Stimulated activated CD4-positive, alpha-beta T cell treated with anti-CD3 and anti-CD28 coated beads, Interleukin-12 subunit alpha, Interleukin-12 subunit beta, amount 100 ng/mL, for 24 hours (primary cell): ENCODE measurements around the gene P2RY6.
A peak's percentile ranks its signal among the peaks of the same experiment; 100 is the strongest.

Experiments
- DNase-seq, 2 experiments: peaks; one replicate each; pipeline ENCODE4 v3.0.0-alpha.2; 2020; ENCODE audit warnings: low read depth in 2 of 2

Gene P2RY6

GRCh38 chr11:73237471-73238290 is 34.5 kb upstream of the P2RY6 start:
- no peak for DNase-seq

DNA sequence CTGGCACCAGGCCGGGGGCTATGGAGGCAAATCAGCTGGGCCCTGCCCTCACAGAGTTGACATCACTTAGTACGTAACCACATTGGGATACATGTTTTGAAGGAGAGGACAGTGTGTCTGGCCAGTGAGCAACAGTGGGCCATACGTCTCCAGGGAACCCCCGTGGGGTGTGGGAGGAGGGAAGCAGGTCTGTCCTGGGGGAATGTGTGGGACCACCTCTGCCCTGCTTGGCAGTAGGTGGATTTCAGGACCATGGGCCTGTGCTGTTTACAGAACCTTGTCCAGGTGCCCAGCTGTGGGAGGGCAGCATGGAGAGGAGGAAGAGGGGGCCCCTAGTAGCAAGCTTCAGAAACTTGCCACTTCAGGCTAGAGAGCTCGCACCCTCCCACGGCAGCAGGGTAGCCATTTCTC is 33.0 kb upstream of the P2RY6 start:
- no peak for DNase-seq

DNA sequence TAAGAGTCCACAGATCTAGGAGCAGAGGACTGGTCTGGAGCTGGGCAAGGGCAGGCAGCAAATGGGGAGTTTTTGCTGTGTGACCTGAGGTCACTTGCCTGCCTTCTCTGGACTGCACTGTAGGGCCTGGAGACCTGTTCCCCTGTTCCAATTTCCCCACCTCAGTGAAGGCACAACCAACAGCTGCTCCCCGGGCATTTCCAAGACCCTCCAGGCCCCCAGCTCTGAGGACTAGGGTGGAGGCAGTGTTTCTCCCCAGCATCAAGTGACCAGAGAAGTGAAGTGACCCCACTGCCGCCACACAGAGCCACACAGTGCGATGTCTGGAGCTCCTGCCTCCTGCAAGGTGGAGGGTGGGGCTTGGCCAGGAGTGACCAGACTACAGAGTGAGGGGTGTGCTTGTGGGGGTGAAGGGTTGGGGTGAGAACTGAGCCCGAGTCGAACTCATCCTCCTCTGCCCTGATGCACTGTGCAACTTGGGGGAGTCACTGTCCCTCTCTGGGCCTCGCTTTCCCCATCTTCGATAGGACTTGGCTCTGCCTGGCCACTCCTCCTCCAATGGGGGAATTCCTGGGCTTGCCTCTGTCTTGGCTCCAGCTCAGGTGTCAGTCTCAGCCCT is 32.5 kb upstream of the P2RY6 start:
- no peak for DNase-seq

DNA sequence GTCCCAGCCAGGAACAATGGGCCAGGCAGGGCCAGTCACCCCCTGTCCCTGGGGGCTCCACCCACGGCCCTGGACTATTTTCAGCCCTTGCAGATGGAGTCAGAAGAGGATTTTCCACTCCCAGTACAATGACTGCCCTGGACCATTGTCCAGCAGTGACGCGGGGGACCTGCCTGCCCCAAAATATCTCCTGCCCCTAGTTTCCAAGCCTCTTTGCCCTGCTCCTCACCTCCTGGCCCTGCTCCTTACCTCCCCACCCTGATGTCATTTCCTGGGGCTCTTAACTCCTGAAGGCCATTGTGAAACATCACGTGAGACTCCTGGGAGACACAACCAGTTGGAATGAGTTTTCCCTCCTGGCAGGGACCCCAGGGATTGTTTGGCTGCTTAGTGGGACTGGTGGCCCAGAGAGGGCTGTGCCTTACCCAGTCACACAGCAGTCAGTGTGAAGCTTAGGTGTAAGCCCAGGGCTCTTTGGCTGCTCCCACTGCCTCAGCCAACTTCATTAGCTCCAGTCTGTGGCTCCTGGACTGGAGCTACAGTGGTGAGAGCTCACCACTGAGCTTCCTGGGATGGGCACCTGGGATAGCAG is 31.9 kb upstream of the P2RY6 start:
- no peak for DNase-seq

DNA sequence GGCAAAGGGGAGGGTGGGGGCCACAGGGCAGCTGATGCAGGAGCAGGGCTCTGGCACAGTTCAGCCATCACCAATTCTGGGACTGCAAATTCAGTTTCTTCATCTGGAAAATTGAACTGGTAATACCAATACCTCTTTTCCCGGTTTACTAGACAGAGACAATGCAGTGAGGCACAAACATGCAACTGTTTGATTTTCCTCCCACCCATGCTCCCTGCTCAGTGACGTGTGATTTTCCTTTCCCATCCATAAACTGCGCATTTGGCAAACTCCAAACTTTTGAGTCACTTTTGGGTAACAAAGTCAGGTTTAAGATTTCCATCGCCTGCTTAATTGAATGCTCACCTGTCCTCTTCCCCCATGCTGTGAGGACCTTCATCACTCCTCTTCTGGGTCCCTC is 30.8 kb upstream of the P2RY6 start:
- DNase-seq: no peak

GRCh38 chr11:73242251-73243092 is 29.7 kb upstream of the P2RY6 start:
- peak; percentile 43 to 72 for DNase-seq

- no peak for DNase-seq
These were observed 29.0 kb upstream of the P2RY6 start for GRCh38 chr11:73243093-73243485.

DNA sequence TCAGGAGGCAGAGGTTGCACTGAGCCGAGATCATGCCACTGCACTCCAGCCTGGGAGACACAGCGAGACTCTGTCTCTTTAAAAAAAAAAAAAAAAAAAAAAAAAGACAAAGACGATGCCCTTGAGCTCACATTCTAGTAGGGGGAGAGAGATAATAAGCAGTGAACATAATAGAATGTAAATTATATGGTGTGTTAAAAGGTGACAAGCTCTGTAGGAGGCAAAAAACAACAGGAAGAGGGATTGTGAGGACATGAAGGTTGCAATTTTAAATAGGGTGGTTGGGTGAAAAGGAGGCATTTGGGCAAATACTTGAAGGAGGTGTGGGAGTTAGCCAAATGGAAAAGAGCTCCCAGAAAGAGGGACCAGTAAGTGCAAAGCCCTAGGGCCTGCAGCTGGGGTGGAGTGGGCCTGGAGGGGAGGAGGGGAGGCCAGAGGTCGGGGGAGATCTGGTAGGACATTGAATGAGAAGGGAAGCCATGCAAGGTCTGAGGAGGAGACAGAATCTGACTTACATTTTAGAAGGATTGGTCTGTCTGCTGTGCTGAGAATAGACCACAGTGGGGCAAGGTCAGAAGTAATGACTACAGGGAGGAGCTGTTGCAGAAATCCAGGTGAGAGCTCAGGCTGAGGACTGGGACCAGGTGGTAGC is 27.4 kb upstream of the P2RY6 start:
- no peak for DNase-seq

DNA sequence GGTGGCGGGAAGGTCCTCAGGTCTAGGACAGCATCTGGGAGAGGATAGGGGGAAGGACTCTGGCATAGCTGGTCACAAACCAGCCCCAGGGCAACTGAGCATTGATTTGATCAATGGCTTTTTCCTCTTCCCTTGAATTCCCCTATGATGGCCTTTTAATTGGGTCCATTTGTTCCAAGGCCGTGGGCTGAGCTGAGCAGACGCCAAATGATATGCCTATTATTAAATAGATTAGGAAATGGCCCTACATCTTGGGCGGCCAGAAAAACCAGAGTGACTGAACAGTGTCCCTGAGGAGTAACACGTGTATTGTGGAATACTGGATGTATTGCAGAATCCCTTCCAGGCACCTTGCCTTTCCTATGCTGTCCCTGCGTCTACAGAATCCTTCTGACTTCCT is 26.7 kb upstream of the P2RY6 start:
- DNase-seq: no peak

GRCh38 chr11:73246303-73246702 is 25.8 kb upstream of the P2RY6 start:
- DNase-seq: no peak

DNA sequence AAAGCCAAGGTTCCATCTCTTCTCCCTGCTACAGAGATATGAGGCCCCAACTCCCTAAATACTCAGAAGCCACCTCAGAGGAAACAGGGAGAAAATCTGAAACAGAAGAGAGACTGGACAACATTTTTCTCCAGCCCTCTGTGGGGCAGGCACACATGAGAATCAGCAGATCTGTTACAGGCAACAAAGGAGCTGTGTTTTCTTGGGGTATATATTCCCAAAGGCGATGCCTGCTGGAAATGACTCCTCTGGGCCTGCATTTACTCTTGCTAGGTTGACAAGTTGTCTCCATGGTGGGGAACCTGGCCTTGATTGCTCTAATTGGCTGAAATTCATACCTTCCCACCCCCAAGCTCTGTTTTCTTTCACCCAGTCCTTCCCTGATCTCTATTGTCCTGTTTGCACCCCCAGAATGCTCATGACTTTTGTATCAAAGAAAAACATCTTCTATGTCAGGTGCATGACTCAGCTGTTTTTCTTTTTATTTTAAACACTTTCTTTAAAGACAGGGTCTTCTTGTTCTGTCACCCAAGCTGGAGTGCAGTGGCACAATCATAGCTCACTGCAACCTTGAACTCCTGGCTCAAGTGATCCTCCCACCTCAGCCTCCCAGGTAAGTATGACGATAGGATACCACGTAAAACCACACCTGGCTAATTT is 23.5 kb upstream of the P2RY6 start:
- DNase-seq: no peak

DNA sequence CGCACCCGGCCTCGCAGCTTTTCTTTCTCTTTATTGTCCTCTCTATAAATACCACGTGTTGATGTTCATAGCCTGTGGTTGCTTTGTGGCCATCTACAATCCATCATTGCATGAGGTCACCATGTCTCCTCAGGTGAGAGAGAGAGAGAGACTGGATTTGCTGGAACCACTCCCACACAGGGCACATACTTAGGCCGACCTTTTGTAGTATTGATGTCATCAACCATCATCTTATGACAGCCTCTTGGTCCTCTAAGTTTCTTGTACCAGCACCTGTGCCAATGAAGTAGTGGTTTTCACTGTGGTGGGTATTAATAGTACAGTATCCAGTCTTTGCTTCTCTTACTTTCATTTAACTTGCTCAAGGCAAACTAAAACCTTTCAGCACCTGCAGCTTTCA is 22.8 kb upstream of the P2RY6 start:
- no peak for DNase-seq

- DNase-seq: no peak
These were observed 22.0 kb upstream of the P2RY6 start for GRCh38 chr11:73249853-73250783.

DNA sequence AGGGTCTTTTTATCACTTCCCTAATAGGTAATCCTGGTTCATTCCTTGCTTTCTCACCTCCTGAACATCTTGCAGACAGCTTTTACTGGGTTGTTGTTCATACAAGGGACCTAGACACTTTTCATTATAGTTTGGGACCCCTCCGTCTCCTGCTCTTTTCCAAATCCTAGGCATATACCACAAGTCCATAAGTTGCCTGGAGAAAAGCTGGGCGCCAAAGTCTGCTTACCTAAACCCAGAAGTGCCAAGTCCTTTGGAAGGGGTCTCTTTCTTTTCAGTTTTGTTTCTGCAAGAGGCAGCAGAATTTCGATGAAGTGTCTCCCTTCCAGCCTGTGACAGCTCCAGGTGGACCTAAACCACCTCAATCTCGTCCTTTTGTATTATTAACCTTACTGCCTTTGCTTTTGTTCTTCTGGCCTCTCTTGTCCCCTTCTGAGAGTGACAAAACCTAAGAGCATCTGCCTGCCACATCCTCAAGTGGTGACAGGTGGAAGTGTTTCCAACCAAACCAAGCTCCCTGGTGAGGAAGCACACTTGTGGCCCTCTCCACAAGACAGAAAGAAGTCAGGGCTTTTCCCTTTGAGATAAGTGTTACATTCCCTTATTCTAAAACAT is 19.5 kb upstream of the P2RY6 start:
- no peak for DNase-seq

GRCh38 chr11:73257342-73258103 is 14.6 kb upstream of the P2RY6 start:
- DNase-seq: no peak

- DNase-seq: no peak
These were observed 13.8 kb upstream of the P2RY6 start for GRCh38 chr11:73258104-73259035.

- no peak for DNase-seq
These were observed 12.6 kb upstream of the P2RY6 start for GRCh38 chr11:73259406-73260126.
